PC-3 (cell line): ENCODE data around the gene CREBRF.

Experiments
- EZH2 ChIP-seq: fragments of 300-600 bp; sonication (generic); IDR thresholded peaks from one replicate; pipeline ENCODE4 v1.6.1; 2017; ENCODE audit warnings: antibody characterized with exemption, mild to moderate bottlenecking, low read length; ENCODE audit not compliant: unreplicated experiment
- TF ChIP-seq, protein P1 (sequence below): fragments of 300-600 bp; sonication (generic); conservative IDR thresholded peaks from 2 replicates; pipeline ENCODE4 v1.5.1; 2017; ENCODE audit warnings: antibody characterized with exemption, low read depth, mild to moderate bottlenecking, low read length

DNA sequence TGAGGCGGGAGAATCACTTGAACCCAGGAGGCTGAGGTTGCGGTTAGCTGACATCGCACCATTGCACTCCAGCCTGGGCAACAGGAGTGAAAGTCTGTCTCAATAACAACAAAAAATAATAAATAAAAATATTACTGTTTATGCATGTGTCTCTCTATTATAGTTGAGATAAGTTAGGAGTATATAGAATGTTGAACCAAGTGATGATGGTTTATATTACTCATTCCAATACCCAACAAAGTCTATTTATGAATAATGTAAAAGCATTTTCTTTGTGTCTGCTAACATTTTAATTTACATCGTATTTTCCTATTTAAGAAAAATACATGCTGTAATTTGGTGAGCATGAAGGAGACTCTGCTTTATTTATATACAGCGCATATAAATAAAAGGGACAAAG, 35.8 kb downstream of the CREBRF start:
- TF ChIP-seq, protein P1, sequence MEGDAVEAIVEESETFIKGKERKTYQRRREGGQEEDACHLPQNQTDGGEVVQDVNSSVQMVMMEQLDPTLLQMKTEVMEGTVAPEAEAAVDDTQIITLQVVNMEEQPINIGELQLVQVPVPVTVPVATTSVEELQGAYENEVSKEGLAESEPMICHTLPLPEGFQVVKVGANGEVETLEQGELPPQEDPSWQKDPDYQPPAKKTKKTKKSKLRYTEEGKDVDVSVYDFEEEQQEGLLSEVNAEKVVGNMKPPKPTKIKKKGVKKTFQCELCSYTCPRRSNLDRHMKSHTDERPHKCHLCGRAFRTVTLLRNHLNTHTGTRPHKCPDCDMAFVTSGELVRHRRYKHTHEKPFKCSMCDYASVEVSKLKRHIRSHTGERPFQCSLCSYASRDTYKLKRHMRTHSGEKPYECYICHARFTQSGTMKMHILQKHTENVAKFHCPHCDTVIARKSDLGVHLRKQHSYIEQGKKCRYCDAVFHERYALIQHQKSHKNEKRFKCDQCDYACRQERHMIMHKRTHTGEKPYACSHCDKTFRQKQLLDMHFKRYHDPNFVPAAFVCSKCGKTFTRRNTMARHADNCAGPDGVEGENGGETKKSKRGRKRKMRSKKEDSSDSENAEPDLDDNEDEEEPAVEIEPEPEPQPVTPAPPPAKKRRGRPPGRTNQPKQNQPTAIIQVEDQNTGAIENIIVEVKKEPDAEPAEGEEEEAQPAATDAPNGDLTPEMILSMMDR, result no peak
- no peak for TF ChIP-seq EZH2
